ENCODE measurements around the gene AMN.

Gene AMN

GRCh38 chr14:102966681-102967505 is 44.4 kb downstream of the AMN start:
- DNase-seq (ENCODE audit: low spot score) = no peak

- no peak for DNase-seq (ENCODE audit: low spot score)
These were observed 45.0 kb downstream of the AMN start for GRCh38 chr14:102967506-102967795.

GRCh38 chr14:102968306-102968705 is 45.8 kb downstream of the AMN start:
- no peak for DNase-seq (ENCODE audit: low spot score)

- DNase-seq (ENCODE audit: low spot score) = no peak
These were observed 46.8 kb downstream of the AMN start for GRCh38 chr14:102969060-102969791.

GRCh38 chr14:102969901-102970300 is 47.4 kb downstream of the AMN start:
- DNase-seq (ENCODE audit: low spot score) = no peak

- DNase-seq (ENCODE audit: low spot score) = no peak
These were observed 48.0 kb downstream of the AMN start for GRCh38 chr14:102970496-102970895.

- DNase-seq (ENCODE audit: low spot score) = no peak
These were observed 48.9 kb downstream of the AMN start for GRCh38 chr14:102971314-102971713.

GRCh38 chr14:102971836-102972606 is 49.6 kb downstream of the AMN start:
- DNase-seq (ENCODE audit: low spot score) = no peak

GRCh38 chr14:102973706-102974285 is 51.3 kb downstream of the AMN start:
- DNase-seq (ENCODE audit: low spot score) = no peak

- no peak for DNase-seq (ENCODE audit: low spot score)
These were observed 53.2 kb downstream of the AMN start for GRCh38 chr14:102975662-102976061.

- no peak for DNase-seq (ENCODE audit: low spot score)
These were observed 55.0 kb downstream of the AMN start for GRCh38 chr14:102977475-102977874.

GRCh38 chr14:102979406-102979805 is 56.9 kb downstream of the AMN start:
- DNase-seq (ENCODE audit: low spot score) = no peak

GRCh38 chr14:102980409-102980810 is 57.9 kb downstream of the AMN start:
- no peak for DNase-seq (ENCODE audit: low spot score)

All from AG08395 (cell line).